ENCODE measurements around the gene PDE4D.

Gene PDE4D

GRCh38 chr5:59157068-59157467 is 736.5 kb downstream of the PDE4D start:
- DNase-seq: no peak

GRCh38 chr5:59152701-59153245 is 740.8 kb downstream of the PDE4D start:
- no peak for DNase-seq

GRCh38 chr5:59151162-59151889 is 742.2 kb downstream of the PDE4D start:
- DNase-seq: no peak

GRCh38 chr5:59149827-59150226 is 743.7 kb downstream of the PDE4D start:
- DNase-seq: no peak

GRCh38 chr5:59149271-59149670 is 744.3 kb downstream of the PDE4D start:
- DNase-seq: no peak

GRCh38 chr5:59146729-59147128 is 746.8 kb downstream of the PDE4D start:
- DNase-seq: no peak

- DNase-seq: no peak
These were observed 749.6 kb downstream of the PDE4D start for GRCh38 chr5:59143926-59144333.

DNA sequence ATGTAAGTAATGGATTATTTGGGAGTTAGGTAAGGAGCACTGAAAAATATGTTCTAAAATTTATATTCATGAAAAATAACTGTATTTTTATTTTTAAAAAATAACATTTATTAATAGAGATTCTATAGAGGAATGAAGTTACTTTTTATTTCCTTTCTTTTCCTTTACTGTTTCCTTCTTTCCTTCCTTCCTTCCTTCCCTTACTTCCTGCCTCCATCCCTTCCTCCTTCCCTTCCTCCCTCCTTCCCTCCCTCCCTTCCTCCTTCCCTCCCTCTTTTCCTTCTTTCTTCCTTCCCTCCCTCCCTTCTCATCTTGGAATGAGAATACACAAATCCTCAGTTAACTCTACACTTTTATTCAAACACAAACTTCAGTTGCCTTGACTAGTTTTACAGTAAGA is 750.6 kb downstream of the PDE4D start:
- no peak for DNase-seq

GRCh38 chr5:59142138-59142537 is 751.4 kb downstream of the PDE4D start:
- no peak for DNase-seq

GRCh38 chr5:59140133-59140532 is 753.4 kb downstream of the PDE4D start:
- no peak for DNase-seq

- no peak for DNase-seq
These were observed 753.8 kb downstream of the PDE4D start for GRCh38 chr5:59139695-59140094.

DNA sequence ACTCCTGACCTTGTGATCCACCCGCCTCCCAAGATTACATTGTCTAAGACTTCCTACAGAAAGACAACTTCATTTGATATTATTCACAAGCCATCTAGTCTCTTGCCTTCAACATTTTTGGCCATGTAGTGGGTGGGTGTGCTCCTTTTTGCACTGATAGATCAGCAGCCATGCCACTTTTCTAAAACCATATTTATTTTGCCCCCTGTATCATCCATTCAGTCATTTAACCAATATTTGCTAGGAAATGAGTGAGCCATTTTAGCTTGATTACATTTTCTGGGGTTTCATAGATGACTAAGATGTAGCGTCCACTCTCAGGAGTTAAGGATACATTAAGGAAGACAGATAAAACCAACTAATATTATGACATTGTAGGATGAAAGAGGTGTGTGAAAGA is 755.0 kb downstream of the PDE4D start:
- DNase-seq: no peak

GRCh38 chr5:59137846-59138245 is 755.7 kb downstream of the PDE4D start:
- no peak for DNase-seq

DNA sequence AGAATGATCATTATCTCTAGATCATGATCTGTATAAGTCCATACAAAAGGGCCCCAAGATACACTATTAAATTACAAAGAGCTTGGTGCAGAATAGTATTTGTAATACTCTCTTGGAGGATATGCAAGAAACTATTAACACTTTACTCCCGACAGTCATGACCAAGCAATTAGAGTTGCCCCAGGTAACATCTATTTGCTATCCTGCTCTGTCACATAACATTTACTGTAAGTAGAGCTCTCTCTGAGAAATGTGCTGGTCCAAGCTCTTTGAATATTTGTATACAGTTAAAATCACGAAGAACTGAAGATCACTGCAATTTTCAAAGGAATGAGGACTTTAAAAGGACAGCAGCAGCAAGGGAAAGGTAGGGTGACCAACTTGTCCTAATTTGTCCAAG is 757.0 kb downstream of the PDE4D start:
- DNase-seq: no peak

GRCh38 chr5:59134471-59135163 is 758.9 kb downstream of the PDE4D start:
- peak; percentile 3 for DNase-seq

DNA sequence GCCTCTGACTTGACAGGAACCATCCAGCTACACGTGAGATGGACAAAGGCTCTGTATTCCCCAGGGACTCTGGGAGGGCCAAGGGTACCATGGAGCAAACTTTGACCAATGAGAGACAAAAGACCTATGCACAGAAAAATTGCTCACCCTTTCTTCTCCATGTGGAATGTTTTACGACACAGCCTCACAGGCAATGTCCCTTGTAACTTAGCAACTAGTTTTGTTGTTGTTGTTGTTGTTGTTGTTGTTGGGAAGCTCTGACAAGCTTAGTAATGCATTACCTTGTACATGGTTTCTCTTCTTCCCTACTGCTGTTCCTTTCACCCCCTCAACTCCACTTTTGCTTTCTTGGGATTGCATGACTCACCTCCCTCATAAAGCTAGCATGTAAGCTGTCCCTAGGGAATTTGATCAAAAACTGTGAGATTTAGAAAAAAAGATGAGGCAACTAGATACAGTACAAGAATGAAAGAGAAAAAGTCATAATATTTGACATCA is 759.7 kb downstream of the PDE4D start:
- no peak for DNase-seq

DNA sequence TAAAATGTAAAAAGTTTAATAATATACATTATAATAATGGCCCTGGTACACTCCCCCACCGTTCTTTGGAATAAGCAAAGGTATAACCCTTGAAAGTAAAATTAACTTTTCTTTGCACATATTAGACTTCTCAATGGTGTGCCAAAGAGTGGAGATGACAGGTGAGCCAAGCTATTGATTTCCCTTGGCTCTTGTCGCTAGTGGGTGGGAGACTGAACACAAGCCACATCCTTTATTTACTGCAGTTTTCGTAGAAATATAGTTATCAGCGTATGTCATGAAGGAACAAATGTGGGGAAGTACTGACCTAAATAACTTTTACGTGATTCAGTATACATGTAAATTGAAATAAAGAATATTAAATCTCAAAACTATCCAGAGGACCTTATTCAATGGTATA is 761.4 kb downstream of the PDE4D start:
- DNase-seq: no peak

GRCh38 chr5:59130431-59130830 is 763.1 kb downstream of the PDE4D start:
- no peak for DNase-seq

DNA sequence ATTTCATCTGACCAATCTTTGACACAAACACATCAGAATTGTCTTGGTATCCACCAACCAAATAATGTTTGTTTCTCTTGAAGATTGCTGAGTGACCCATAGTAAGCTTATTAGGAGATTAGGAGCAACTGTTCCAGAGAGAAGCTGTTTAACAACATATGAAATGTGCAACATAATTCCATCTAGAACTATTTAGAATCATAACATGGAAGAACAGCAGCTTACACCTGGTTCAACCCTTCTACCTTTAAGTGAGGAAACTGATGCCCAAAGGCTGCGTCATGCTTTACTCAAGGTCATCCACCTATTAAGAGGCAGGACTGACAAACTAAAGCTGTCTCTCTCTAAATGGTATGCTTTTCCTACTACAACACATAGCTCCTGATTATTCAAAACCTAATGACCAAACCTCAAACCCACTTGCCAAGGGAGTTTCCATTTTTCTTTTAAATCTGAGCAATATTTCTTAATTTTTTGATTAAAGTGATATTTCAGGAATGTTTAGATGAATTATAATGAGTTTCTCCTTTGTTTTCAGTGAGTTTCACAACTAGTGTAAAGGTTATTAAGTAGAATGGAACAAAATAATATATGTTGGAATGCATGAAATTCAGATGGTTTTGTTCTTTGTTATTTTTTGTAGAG is 764.8 kb downstream of the PDE4D start:
- DNase-seq: no peak

DNA sequence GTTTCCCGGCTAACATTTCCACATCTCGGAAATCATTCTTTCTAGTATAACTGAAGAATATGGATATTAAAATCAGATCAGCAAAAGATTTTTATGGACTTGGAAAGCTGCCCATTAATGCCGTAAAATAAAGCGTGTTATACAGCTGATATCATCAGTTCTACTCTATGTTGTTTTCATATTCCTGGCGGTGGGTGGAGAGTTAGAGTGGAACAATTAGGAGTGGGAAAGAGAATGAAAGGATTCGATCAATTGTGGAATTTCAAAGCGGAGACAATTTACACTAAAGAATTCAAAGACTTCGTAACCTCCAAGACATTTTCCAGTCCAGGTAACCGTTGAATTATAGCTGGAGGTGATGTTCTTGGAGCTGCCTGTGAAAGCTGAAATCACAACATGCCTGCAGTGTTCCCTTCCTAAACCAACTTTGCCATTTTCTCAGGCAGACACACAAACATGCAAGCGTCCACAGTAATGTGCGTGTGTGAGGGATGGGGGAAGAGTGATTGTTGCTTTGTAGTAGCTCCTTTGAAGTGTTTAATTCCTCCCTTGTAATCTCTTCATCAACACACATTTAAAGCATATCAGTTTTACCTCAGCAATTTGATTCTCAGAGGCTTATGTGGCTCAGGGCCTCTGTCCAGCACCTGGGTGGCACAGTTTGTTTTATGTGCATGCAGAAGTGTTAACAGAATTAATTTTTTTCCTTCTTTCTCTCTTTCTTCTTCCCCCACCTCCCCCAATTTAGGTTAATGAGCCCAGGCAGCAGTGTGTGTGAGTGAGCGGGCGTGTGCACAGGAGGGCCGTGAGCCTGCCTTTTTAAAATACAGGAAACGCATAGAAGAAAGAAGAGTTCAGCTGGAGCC is 766.6 kb downstream of the PDE4D start:
- no peak for DNase-seq

GRCh38 chr5:59126016-59126707 is 767.4 kb downstream of the PDE4D start:
- DNase-seq: no peak
